ENCODE data around the gene CNOT3. TPM values are rescaled to one million over a fixed set of nuclear protein-coding genes. Genes with fewer than 3 reads are reported as not detected.
A peak's percentile ranks its signal among the peaks of the same experiment; 100 is the strongest.

The CNOT3 gene
- total and polyA plus RNA-seq, 9 of the 15 experiments (the other 6 are each of a cell fraction or from before 2014, with no cell fraction given) = 0.27 to 60.4 (median 9.9) TPM

- no peak for TF ChIP-seq ZHX1 (conservative IDR thresholded peaks at IDR 0.05; ENCODE audit: low read length)
- TF ChIP-seq ZBTB7A (IDR thresholded peaks at IDR 0.05; ENCODE audit: borderline replicate concordance, control insufficient read depth, low read depth, low read length) = no peak
- no peak for TF ChIP-seq ZNF707 (CRISPR knock-in tag; conservative IDR thresholded peaks at IDR 0.05)
- TF ChIP-seq PYGO2 (tag; IDR thresholded peaks at IDR 0.05) = no peak
- TF ChIP-seq KDM5B (IDR thresholded peaks at IDR 0.05; ENCODE audit: insufficient replicate concordance, low read depth, low read length) = no peak
- TF ChIP-seq NCOR1 (IDR thresholded peaks at IDR 0.05) = no peak
- peak; percentile 46; the same call in 1 of the 2 replicates for TF ChIP-seq LCOR (CRISPR knock-in tag; IDR thresholded peaks at IDR 0.05)
- peak; percentile 40 to 52 (median 45) for TF ChIP-seq CTCF (IDR thresholded peaks at IDR 0.05 in 2 of 3, conservative IDR thresholded peaks at IDR 0.05 in 1 of 3; ENCODE audit: insufficient read depth in 2 of 3, low read depth in 1 of 3, low read length in 3 of 3)
- no peak for TF ChIP-seq CHCHD3 (CRISPR knock-in tag; IDR thresholded peaks at IDR 0.05)
- TF ChIP-seq HDAC2 (IDR thresholded peaks at IDR 0.05) = peak; percentile 21; the same call in 1 of the 2 replicates
- peak; percentile 51 for TF ChIP-seq NFRKB (IDR thresholded peaks at IDR 0.05; ENCODE audit: low read depth)
- TF ChIP-seq RUNX1 (IDR thresholded peaks at IDR 0.05; ENCODE audit: low read depth) = peak; percentile 54; the same call in 1 of the 2 replicates
- peak; percentile 62 for TF ChIP-seq PML (IDR thresholded peaks at IDR 0.05; ENCODE audit: low read length)
- TF ChIP-seq MAFF (IDR thresholded peaks at IDR 0.05; ENCODE audit: low read length) = no peak
- peak; percentile 85 for TF ChIP-seq POLR2AphosphoS5 (IDR thresholded peaks at IDR 0.05; ENCODE audit: control insufficient read depth, insufficient read depth, low read depth, low read length)
- TF ChIP-seq MBD2 (IDR thresholded peaks at IDR 0.05; ENCODE audit: borderline replicate concordance, low read depth) = peak; percentile 99
- no peak for TF ChIP-seq ZFP1 (CRISPR knock-in tag; IDR thresholded peaks at IDR 0.05)
- TF ChIP-seq NELFE (IDR thresholded peaks at IDR 0.05; ENCODE audit: insufficient read depth, insufficient read length) = no peak
- no peak for TF ChIP-seq GTF2E2 (tag; IDR thresholded peaks at IDR 0.05)
- TF ChIP-seq ZNF511 (CRISPR knock-in tag; IDR thresholded peaks at IDR 0.05) = peak; percentile 91
- TF ChIP-seq THRA (IDR thresholded peaks at IDR 0.05) = no peak
- peak; percentile 97 for TF ChIP-seq RBFOX2 (IDR thresholded peaks at IDR 0.05; ENCODE audit: low read depth, low read length)
Observed at GRCh38 chr19:54159352-54160181, 22.0 kb downstream of the CNOT3 start, which contains the start of gene LENG1 (continued).

All from K562 (cell line).